K562 (cell line): ENCODE measurements around the gene SLC25A21. TPM values are rescaled to one million over a fixed set of nuclear protein-coding genes. Genes with fewer than 3 reads are reported as not detected.

Experiments used
- ATF4 ChIP-seq: fragments of 450-650 bp; formaldehyde crosslinking; IDR thresholded peaks from 2 replicates; pipeline ENCODE4 v1.4.0; 2022; ENCODE audit warnings: mild to moderate bottlenecking, moderate library complexity
- CHCHD3 ChIP-seq: fragments of 250-450 bp; sonication (Bioruptor Pico); IDR thresholded peaks from 2 replicates; pipeline ENCODE4 v2.1.2; 2022; ENCODE audit warnings: mild to moderate bottlenecking
- CREM ChIP-seq: IDR thresholded peaks from 2 replicates; pipeline ENCODE4 v1.6.1; 2014; ENCODE audit warnings: antibody characterized with exemption, low read depth
- ETS2 ChIP-seq: IDR thresholded peaks from 2 replicates; pipeline ENCODE4 v1.6.1; 2016; ENCODE audit warnings: borderline replicate concordance, missing genetic modification characterization, mild to moderate bottlenecking, moderate library complexity, missing compliant biosample characterization; ENCODE audit not compliant: poor library complexity, severe bottlenecking
- FOXK1 ChIP-seq: sonication (generic); formaldehyde crosslinking; IDR thresholded peaks from 2 replicates; pipeline ENCODE4 v1.8.0; 2022; ENCODE audit warnings: missing genetic modification reagents, mild to moderate bottlenecking, borderline replicate concordance
- JUND ChIP-seq, 2 experiments: IDR thresholded peaks; 2 replicates in 1 of 2; 3 replicates in 1 of 2; pipeline ENCODE4 v1.6.1; 2011; ENCODE audit warnings: borderline replicate concordance in 2 of 2, low read depth in 2 of 2, low read length in 2 of 2, improper control_type of control experiment in 1 of 2, missing biosample characterization in 1 of 2, missing genetic modification characterization in 1 of 2, missing genetic modification reagents in 1 of 2
- KAT7 ChIP-seq: sonication (generic); formaldehyde crosslinking; IDR thresholded peaks from 2 replicates; pipeline ENCODE4 v1.8.0; 2022; ENCODE audit warnings: missing genetic modification reagents, mild to moderate bottlenecking, borderline replicate concordance
- NELFE ChIP-seq: IDR thresholded peaks from 2 replicates; pipeline ENCODE4 v1.6.1; 2011; ENCODE audit warnings: mild to moderate bottlenecking; ENCODE audit not compliant: insufficient read depth, insufficient read length
- RBM15 ChIP-seq: fragments of 200-400 bp; formaldehyde crosslinking; IDR thresholded peaks from 2 replicates; pipeline ENCODE4 v1.6.1; 2018; ENCODE audit warnings: mild to moderate bottlenecking, low read length, moderate library complexity; ENCODE audit not compliant: insufficient read depth
- RNF219 ChIP-seq: fragments of 250-450 bp; sonication (Bioruptor Pico); IDR thresholded peaks from 2 replicates; pipeline ENCODE4 v1.5.0; 2022; ENCODE audit warnings: mild to moderate bottlenecking
- RREB1 ChIP-seq: fragments of 250-450 bp; sonication (Bioruptor Pico); IDR thresholded peaks from 2 replicates; pipeline ENCODE4 v1.4.0; 2020
- THRAP3 ChIP-seq: fragments of 450-650 bp; IDR thresholded peaks from 2 replicates; pipeline ENCODE4 v1.6.1; 2016; ENCODE audit warnings: mild to moderate bottlenecking, inconsistent platforms, borderline replicate concordance
- YY1 ChIP-seq, 3 experiments: IDR thresholded peaks; 2 replicates each; pipeline ENCODE4 v1.6.1; 2011; ENCODE audit warnings: low read length in 2 of 3, mild to moderate bottlenecking in 2 of 3, moderate library complexity in 2 of 3, borderline replicate concordance in 1 of 3, control low read depth in 1 of 3, low read depth in 1 of 3; ENCODE audit not compliant: insufficient read depth in 3 of 3, insufficient replicate concordance in 2 of 3, control insufficient read depth in 1 of 3, insufficient read length in 1 of 3; ENCODE audit errors: extremely low read depth in 1 of 3
- ZNF384 ChIP-seq: IDR thresholded peaks from 2 replicates; pipeline ENCODE4 v1.6.1; 2012; ENCODE audit warnings: low read depth, low read length, improper control_type of control experiment
- ZNF707 ChIP-seq: fragments of 250-450 bp; sonication (Bioruptor Pico); conservative IDR thresholded peaks from 2 replicates; pipeline ENCODE4 v1.8.0; 2022; ENCODE audit warnings: inconsistent platforms, mild to moderate bottlenecking, moderate library complexity
- polyA plus RNA-seq, 8 experiments: library from polyadenylated mRNA; depleted of rRNA in 4 of 8; stranded (reverse) in 5 of 8; unstranded in 3 of 8; fragments of >200 nt; fragmentation: Nextera tagmentation in 2 of 8; fragmentation: Illumina TruSeq in 1 of 8; extraction: Ambion mirVana in 2 of 8; extraction: Trizol in 1 of 8; gene quantifications; 2 replicates each; pipeline versions ENCODE4 v1.2.1 to v1.2.3, GENCODE V29; 2011 to 2014; ENCODE audit warnings: inconsistent platforms in 1 of 8, missing spikeins in 1 of 8
- total RNA-seq, 7 experiments: library from RNA; depleted of rRNA in 6 of 7; stranded (reverse); fragments of >200 nt in 6 of 7; fragmentation: Illumina TruSeq in 2 of 7; extraction: Trizol in 2 of 7; gene quantifications; 2 replicates each; pipeline versions ENCODE4 v1.2.1 to v1.2.3, GENCODE V29; 2011 to 2021; ENCODE audit warnings: low replicate concordance in 1 of 7
- TF ChIP-seq, protein P1 (sequence below): fragments of 250-450 bp; sonication (Bioruptor Pico); IDR thresholded peaks from 2 replicates; pipeline ENCODE4 v1.5.0; 2021

SLC25A21 gene
- total and polyA plus RNA-seq, 9 of the 15 experiments (the other 6 are each of a cell fraction or from before 2014, with no cell fraction given) = 15.2 to 46.7 (median 28.7) TPM

DNA sequence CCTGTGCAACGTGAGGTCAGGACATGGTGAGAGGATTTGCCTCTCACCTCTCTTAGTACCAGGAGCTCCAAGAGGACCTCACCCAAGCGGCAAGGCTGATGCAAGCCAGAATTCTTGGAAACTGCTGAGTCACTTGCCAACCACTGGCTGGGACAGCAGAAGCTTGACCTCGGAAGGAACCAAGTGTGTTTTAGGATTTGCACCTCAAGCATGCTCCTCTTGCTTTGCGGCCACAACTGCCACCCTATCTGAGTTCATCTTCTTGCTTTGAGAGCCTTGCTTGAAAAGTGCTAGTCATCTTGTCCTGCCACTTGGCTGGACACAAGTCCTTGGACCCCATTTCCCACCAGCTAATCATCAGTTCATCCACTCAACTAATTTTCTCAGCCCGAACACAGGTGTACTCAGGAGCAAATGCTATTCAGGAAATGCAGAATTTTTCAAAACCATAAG, 195.8 kb downstream of the SLC25A21 start (continued):
- TF ChIP-seq ZNF707 (CRISPR knock-in tag) = no peak; the same call in 1 of the 2 replicates
- TF ChIP-seq KAT7 (CRISPR knock-in tag) = no peak
- TF ChIP-seq YY1 (IDR thresholded peaks at IDR 0.05; ENCODE audit: borderline replicate concordance in 1 of 3, control insufficient read depth in 1 of 3, extremely low read depth in 1 of 3, insufficient read depth in 3 of 3, insufficient read length in 1 of 3, insufficient replicate concordance in 2 of 3, low read depth in 1 of 3, low read length in 2 of 3) = no peak
- TF ChIP-seq JUND (IDR thresholded peaks at IDR 0.05; ENCODE audit: borderline replicate concordance, low read depth, low read length) = peak; percentile 92
- peak; percentile 91; the same call in 1 of the 3 replicates for TF ChIP-seq JUND (tag; IDR thresholded peaks at IDR 0.05; ENCODE audit: borderline replicate concordance, low read depth, low read length)
- TF ChIP-seq RBM15 = no peak
- no peak for TF ChIP-seq ETS2 (tag)
- TF ChIP-seq CHCHD3 = no peak
- peak; percentile 15; the same call in 1 of the 2 replicates for TF ChIP-seq CREM
- no peak for TF ChIP-seq RREB1 (CRISPR knock-in tag)
- no peak for TF ChIP-seq ZNF384
- TF ChIP-seq RNF219 (CRISPR knock-in tag) = no peak
- TF ChIP-seq, protein P1, sequence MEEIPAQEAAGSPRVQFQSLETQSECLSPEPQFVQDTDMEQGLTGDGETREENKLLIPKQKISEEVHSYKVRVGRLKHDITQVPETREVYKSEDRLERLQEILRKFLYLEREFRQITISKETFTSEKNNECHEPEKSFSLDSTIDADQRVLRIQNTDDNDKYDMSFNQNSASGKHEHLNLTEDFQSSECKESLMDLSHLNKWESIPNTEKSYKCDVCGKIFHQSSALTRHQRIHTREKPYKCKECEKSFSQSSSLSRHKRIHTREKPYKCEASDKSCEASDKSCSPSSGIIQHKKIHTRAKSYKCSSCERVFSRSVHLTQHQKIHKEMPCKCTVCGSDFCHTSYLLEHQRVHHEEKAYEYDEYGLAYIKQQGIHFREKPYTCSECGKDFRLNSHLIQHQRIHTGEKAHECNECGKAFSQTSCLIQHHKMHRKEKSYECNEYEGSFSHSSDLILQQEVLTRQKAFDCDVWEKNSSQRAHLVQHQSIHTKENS (CRISPR knock-in tag) = no peak
- TF ChIP-seq NELFE = no peak
- TF ChIP-seq THRAP3 = no peak
- TF ChIP-seq FOXK1 (CRISPR knock-in tag) = no peak
- peak; percentile 94 for TF ChIP-seq ATF4 (CRISPR knock-in tag)
